Activated CD4-positive, alpha-beta T cell treated with anti-CD3 and anti-CD28 coated beads for 1 hour (primary cell): ENCODE data around the gene CACNB2.

Experiments used
- DNase-seq: peaks from one replicate; pipeline ENCODE4 v3.0.0-alpha.2; 2020

CACNB2 gene

GRCh38 chr10:18472977-18473376, 332.8 kb downstream of the CACNB2 start:
- no peak for DNase-seq

- no peak for DNase-seq
Measured at GRCh38 chr10:18473424-18474117, 333.3 kb downstream of the CACNB2 start.

- no peak for DNase-seq
Measured at GRCh38 chr10:18474118-18474455, 333.9 kb downstream of the CACNB2 start.

- DNase-seq = no peak
Measured at GRCh38 chr10:18476076-18476647, 335.9 kb downstream of the CACNB2 start.

- DNase-seq = no peak
Measured at GRCh38 chr10:18478354-18478753, 338.1 kb downstream of the CACNB2 start.

- no peak for DNase-seq
Measured at GRCh38 chr10:18479502-18479901, 339.3 kb downstream of the CACNB2 start.

- no peak for DNase-seq
Measured at GRCh38 chr10:18483516-18484186, 343.4 kb downstream of the CACNB2 start.

- no peak for DNase-seq
Measured at GRCh38 chr10:18486438-18486837, 346.2 kb downstream of the CACNB2 start.

GRCh38 chr10:18490755-18491154, 350.5 kb downstream of the CACNB2 start:
- DNase-seq = no peak

GRCh38 chr10:18497806-18498369, 357.7 kb downstream of the CACNB2 start:
- DNase-seq = no peak

GRCh38 chr10:18498998-18499397, 358.8 kb downstream of the CACNB2 start:
- no peak for DNase-seq

- no peak for DNase-seq
Measured at GRCh38 chr10:18500576-18500975, 360.4 kb downstream of the CACNB2 start.

GRCh38 chr10:18501198-18501597, 361.0 kb downstream of the CACNB2 start:
- no peak for DNase-seq

- DNase-seq = no peak
Measured at GRCh38 chr10:18501629-18502028, 361.4 kb downstream of the CACNB2 start.

- DNase-seq = no peak
Measured at GRCh38 chr10:18504161-18504560, 363.9 kb downstream of the CACNB2 start.

GRCh38 chr10:18505456-18506118, 365.4 kb downstream of the CACNB2 start:
- DNase-seq = no peak

- no peak for DNase-seq
Measured at GRCh38 chr10:18508587-18508986, 368.4 kb downstream of the CACNB2 start.

- DNase-seq = no peak
Measured at GRCh38 chr10:18514537-18514936, 374.3 kb downstream of the CACNB2 start.

- DNase-seq = no peak
Measured at GRCh38 chr10:18516851-18517250, 376.6 kb downstream of the CACNB2 start.

- DNase-seq = no peak
Measured at GRCh38 chr10:18523025-18523424, 382.8 kb downstream of the CACNB2 start.

- no peak for DNase-seq
Measured at GRCh38 chr10:18523858-18524257, 383.6 kb downstream of the CACNB2 start.

GRCh38 chr10:18527687-18528086, 387.5 kb downstream of the CACNB2 start:
- DNase-seq = no peak

- no peak for DNase-seq
Measured at GRCh38 chr10:18528292-18528691, 388.1 kb downstream of the CACNB2 start.
